NCI-H446 treated with DMSO at 0.1 percent for 48 hours (cell line): Measurements from ENCODE around the gene INAVA.

Experiments
- DNase-seq: peaks from one replicate; lab custom pipeline; 2025; lab: John Stamatoyannopoulos, UW

INAVA gene, protein sequence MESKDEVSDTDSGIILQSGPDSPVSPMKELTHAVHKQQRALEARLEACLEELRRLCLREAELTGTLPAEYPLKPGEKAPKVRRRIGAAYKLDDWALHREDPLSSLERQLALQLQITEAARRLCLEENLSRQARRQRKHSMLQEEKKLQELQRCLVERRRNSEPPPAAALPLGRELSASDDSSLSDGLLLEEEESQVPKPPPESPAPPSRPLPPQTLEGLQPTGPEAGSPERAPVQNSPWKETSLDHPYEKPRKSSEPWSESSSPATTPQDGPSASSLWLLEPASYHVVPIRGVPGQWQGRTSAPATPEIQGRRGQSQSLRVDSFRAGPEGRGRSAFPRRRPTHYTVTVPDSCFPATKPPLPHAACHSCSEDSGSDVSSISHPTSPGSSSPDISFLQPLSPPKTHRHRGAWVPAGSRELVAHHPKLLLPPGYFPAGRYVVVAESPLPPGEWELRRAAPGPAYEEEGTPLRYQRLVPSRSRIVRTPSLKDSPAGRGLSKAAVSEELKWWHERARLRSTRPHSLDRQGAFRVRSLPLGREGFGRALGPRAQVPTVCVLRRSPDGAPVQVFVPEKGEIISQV

GRCh38 chr1:200894712-200895442 is at the start of gene INAVA:
Gene INAVA (plus strand): TSS chr1:200894900. CDS start chr1:200898401, 3,501 bp downstream.
- DNase-seq = no peak

DNA sequence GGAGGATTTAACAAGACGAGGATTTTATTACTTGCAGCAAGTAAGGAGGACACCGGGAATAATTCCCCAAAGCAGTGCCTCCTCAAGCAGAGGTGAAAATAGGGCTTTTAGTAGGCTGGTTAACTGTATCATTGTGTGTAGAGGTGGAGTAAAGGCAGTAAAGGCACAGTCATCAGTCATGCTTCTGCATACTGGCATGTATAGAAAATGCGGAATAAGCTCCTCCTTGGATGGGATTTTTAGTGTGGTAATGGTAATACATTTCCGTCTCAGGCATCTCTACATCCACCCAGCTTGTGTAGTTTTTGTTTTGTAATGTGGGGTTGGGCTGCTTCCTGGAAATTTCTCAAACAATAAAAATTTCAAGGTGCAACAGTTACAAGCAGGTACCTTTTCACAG is 49.3 kb upstream of the INAVA start:
- no peak for DNase-seq

GRCh38 chr1:200846398-200846797 is 48.3 kb upstream of the INAVA start:
- DNase-seq = no peak

GRCh38 chr1:200849430-200849829 is 45.3 kb upstream of the INAVA start:
- no peak for DNase-seq

DNA sequence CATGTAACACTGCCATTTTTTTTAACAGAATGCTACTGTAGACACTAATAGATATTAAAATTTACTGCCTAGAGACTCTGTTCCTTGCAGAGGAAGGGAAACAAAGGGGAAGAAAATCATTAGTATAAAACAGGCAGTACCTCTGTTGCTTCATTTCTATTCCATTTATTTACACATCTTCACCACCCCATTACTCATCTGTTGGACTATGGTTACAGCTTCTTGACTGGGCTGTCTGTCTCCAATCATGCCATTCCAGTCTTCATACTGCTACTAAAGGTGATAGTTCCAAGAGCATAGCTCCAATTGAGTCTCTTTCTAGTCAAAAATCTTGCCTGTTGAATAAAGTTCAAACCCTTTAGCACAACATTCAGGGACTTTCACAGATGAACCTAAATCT is 44.1 kb upstream of the INAVA start:
- DNase-seq = no peak

DNA sequence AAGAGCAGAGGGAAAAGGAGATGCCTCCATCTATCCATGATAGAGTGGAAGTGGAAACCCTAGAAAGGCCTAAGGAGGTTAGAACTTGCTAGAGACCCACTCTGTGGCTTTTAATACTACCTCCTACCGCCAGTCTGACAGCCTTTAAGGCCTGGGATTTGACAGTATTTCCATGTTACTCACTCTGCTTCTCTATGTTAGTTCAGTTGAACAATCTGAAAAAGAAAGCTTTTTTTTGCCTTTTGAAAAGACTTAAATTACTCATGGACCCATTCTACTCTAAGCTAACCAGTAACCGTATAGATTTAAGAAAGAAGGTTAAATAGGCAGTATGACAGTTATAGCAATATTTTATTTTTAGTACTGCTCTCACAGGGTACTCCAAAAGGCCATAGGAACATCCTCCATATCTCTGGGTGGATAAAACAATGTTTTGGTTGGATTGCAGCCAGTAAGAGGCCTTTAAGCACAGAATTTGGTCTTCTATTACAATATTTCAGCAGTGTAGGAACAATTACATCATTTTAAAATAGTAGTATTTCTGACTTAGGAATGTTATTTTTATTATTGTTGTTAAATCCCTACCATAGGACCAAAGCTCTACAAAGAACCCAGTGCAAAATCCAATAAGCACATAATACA is 37.9 kb upstream of the INAVA start:
- no peak for DNase-seq

DNA sequence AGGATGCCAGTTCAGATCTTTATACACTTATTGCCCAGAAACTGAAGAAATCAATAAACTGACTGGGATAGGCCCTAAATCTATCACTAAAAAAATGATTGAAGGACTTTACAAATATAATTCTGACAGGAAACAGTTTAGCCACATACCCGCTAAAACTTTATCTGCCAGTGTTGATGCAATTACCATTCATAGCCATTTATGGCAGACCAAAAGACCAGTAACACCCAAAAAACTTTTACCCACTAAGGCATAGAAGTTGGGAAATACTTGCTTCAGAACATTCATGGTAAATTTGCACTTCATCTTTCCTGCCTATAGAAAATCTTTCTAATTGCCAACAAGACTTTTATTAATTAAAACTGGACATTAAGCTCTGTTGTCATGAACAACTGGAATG is 36.9 kb upstream of the INAVA start:
- no peak for DNase-seq

DNA sequence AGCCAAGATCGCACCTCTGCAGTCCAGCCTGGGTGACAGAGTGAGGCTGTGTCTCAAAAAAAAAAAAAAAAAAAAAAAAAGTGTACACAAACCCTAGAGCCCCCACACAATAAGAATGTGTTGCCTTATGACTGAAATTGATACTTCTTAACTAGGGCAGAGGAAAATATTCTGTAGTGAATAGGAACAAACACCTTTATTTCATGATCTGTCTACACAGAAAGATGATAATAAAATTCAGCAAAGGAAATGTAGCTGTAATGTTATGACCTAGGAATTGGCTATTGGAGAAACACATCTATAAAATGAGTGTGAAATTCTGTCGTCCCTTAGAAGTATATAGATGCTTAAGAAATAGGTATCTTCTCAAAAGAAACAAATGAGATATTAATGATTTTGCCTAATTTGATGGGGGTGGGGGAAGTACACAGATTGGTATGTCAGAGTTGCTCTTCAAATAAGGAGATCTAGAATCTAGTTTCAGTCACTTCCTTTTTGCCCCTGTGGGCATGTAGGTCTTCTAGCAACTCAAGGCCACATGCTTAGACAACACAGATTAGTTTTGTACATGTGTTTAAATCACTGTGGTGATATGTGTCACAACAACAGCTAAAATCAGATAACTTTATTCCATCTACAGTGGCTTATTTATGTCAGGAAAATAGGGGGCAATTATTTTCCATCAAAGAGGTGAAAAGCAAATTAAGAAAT is 32.6 kb upstream of the INAVA start:
- no peak for DNase-seq

GRCh38 chr1:200862713-200863415 is 31.8 kb upstream of the INAVA start:
- no peak for DNase-seq

DNA sequence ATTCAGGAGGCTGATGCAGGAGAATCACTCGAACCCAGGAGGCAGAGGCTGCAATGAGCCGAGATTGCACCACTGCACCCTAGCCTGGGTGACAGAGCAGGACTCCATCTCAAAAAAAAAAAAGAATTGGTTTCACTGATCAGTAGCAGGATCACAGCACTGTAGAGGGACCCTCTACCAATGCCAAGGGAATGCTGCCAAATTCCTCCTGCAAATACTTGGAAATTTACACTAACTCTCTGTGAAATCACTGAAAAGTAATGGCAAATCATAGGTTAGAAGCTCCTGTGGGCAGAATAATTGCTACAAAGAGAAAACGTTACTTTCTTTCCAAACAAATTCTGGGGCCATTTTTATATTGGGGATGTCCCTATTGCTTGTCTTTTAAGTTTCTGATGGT is 28.6 kb upstream of the INAVA start:
- DNase-seq = no peak

DNA sequence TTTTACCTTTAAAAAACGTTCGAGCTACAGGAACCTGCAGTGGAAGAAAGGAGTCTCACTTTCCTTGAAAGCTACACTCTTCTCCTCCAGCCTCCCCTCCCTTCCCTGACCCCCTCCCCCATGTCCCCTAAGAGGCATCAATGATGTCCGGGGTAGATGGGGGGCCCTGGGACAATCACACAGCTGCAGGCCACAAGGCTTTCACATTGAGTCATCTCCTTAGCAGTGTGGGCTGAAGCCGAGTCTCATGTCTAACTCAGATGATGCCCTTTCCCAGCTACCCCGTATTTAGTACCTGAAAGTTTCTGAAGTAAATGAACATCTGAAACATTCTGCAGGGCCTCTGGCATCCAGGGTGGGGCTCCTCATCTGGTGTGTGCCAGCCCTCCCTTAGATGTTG is 28.2 kb upstream of the INAVA start:
- DNase-seq = no peak

GRCh38 chr1:200867018-200867811 is 27.5 kb upstream of the INAVA start:
- DNase-seq = no peak

DNA sequence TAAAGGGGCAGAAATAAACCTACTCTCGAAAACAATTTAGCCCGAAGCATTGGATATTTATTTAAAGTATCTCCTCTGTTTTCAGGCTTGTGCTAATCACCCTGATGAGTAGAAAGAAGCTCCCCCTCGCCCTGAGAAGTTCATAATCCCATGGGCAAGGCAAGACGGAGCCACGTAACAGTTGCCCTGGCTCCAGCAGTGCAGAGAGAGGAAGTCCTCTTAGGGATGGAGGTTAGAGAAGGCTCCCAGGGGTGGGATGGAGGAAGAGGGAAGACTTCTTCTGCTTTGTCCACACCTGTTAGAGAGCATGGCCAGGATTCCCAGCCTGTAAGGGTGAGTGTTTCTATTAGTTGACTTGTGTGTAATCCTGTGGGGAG is 25.3 kb upstream of the INAVA start:
- DNase-seq = no peak

DNA sequence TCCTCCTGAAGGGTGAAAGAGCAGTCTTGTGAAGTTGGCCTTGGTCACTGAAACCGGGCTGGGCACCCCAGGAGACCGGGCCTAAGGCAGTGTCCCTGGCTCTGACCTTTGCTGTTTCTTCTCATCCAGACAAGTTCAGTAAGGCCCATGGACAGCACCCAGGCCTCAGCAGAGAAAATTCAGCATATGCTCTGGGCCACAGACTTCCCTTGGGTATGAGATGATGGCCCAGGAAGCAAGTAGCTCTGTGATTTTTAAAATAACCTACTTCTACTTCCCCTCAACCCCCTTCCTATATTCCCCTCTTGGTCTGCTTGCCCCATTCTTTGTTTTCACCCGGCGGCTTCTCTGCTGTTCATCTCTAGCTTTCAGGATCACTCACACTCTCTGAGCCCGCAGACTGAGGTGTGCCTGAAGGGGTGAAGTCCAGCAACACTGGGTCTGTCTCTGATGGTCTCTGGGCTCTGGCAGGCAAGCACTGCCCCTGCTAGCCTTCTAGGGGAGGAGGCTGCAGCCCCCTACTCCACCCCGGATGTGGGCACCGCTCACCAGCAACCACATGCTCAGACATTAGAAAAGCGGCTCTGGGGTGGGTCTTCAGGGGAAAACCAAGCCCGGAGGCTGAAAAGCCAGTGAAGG is 24.8 kb upstream of the INAVA start:
- DNase-seq = no peak

DNA sequence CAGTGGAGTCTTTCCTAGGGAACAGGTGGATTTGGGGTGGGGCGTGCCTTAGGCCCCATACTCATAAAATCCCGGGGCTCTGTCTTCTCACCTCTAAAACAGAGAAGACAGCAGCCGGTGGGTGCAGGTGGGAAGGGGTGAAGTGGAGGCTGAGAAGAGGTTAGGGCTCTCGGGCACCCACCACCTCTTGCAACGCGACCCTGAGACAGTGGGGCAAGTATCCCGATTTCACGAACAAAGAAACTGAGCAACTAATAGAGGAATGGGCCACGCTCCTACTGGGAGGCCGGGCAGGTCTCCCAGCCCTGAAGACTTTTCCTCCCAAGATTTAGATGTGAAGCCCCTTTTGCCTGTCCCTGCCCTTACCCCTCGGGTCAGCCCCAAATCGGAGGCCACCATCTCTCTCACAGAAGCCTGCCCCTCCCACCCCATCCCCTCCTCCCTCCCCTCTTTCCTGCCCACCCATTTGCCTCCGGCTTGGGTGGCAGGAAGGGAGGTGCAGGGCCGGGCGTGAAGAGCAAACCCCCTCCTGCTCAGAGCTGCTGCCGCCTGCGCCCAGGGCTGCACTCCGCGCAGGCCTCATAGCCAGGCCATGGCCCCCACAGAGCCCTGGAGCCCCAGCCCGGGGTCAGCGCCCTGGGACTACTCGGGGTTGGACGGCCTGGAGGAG is 22.1 kb upstream of the INAVA start, which contains the start of gene GPR25:
TSS of gene GPR25 (plus strand) at position 536 of the 670 bp plus-strand sequence. CDS start at position 593, 57 bp downstream.
- DNase-seq = no peak

GRCh38 chr1:200873116-200873670 is 21.5 kb upstream of the INAVA start:
- no peak for DNase-seq

DNA sequence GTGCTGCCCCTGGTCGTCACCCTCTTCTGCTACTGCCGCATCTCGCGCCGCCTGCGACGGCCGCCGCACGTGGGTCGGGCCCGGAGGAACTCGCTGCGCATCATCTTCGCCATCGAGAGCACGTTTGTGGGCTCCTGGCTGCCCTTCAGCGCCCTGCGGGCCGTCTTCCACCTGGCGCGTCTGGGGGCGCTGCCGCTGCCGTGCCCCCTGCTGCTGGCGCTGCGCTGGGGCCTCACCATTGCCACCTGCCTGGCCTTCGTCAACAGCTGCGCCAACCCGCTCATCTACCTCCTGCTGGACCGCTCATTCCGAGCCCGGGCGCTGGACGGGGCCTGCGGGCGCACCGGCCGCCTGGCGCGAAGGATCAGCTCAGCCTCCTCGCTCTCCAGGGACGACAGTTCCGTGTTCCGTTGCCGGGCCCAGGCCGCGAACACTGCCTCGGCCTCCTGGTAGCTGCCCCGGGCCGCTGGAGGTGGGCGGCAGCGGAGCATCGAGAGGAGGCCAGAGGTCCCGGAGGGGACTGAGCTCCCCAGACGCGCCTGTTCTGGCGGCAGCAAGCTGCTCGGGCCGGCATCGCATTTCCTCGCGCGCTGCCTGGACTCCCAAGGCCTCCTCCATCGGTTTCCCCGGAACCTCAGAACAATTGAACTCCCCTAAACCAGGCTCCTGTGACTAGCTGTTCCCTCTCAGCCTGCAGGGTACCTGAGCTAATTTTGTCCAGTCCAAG is 20.9 kb upstream of the INAVA start:
- DNase-seq = no peak

DNA sequence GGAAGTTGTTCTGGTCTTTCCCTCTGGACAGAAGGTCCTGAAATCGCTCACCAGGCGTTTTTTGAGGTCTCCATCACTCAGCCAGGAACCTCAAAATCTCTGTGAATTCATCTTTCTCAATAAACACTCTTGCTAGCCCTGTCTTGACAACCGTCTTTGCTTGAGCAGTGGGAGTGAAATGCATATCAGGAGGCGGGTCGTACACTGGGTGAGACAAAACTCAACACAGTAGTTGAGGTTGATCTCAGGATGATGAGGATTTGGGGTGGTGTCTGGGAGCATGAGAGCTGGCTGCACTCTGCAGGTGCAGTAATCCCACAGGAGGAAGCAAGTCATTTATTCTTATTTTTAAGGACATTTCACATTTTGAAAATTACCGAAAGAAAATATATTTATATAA is 20.0 kb upstream of the INAVA start:
- no peak for DNase-seq
